ENCODE measurements around the gene NDUFV1.

NDUFV1 gene

GRCh38 chr11:67606492-67607295 lies at the start of gene NDUFV1:
TSS of gene NDUFV1 (plus strand) at chr11:67606936. CDS start at chr11:67607005, 69 bp downstream.
- Histone ChIP-seq H2AFZ (ENCODE audit: low read length) (peak within 1 kb of the TSS; percentile 89), H3K4me3 (ENCODE audit: low read length) (peak within 1 kb of the TSS; percentile 99), H3K4me2 (ENCODE audit: low read depth, low read length) (peak within 1 kb of the TSS; percentile 93), H3K9me2 (replicated peaks; ENCODE audit: insufficient read depth, low read length) (no peaks in the 10 kb centered on the region), H3K36me3 (replicated peaks; ENCODE audit: insufficient read depth, low read length) (no peaks in the 10 kb centered on the region; the same call in 1 of the 2 replicates), H3F3A (ENCODE audit: insufficient read depth, low read length) (peaks cover 6% of the 10 kb centered on the region; the same call in 1 of the 2 replicates), H3K79me2 (ENCODE audit: low read length) (peaks cover 32% of the 10 kb centered on the region), H3K9me3 (replicated peaks; ENCODE audit: insufficient read depth, low read length) (no peaks in the 10 kb centered on the region), H3K4me1 (ENCODE audit: low read length) (0 out of 2 replicates have a peak, but pooled peaks cover 2% of the 10 kb centered on the region), H3K27me3 (replicated peaks; ENCODE audit: insufficient read depth, low read length) (no peaks in the 10 kb centered on the region), H3K27ac (ENCODE audit: low read length) (peak within 1 kb of the TSS; percentile 54; the same call in 1 of the 2 replicates), H4K20me1 (ENCODE audit: insufficient read depth, low read length) (no peaks in the 10 kb centered on the region), H3K9ac (ENCODE audit: low read length) (peak within 1 kb of the TSS; percentile 98)
- DNase-seq, result peak; percentile 97
- TF ChIP-seq EZH2 (optimal IDR thresholded peaks at IDR 0.05; ENCODE audit: low read depth, low read length) (no peak), CTCF (IDR thresholded peaks at IDR 0.05; ENCODE audit: low read length) (peak; percentile 57)

GRCh38 chr11:67558084-67558772 lies 48.5 kb upstream of the NDUFV1 start:
- Histone ChIP-seq H3K4me1 (ENCODE audit: low read length) (no peaks in the 10 kb centered on the region), H3K9me3 (replicated peaks; ENCODE audit: insufficient read depth, low read length) (no peaks in the 10 kb centered on the region), H3K9ac (ENCODE audit: low read length) (no peak overlapping the region), H3K27ac (ENCODE audit: low read length) (no peak overlapping the region), H3K27me3 (replicated peaks; ENCODE audit: insufficient read depth, low read length) (peaks cover 53% of the 10 kb centered on the region), H3K9me2 (replicated peaks; ENCODE audit: insufficient read depth, low read length) (no peaks in the 10 kb centered on the region), H4K20me1 (ENCODE audit: insufficient read depth, low read length) (0 out of 2 replicates have a peak, but pooled peaks cover 2% of the 10 kb centered on the region), H3K36me3 (replicated peaks; ENCODE audit: insufficient read depth, low read length) (no peaks in the 10 kb centered on the region), H3K4me3 (ENCODE audit: low read length) (no peak overlapping the region), H3K79me2 (ENCODE audit: low read length) (no peaks in the 10 kb centered on the region), H3F3A (ENCODE audit: insufficient read depth, low read length) (0 out of 2 replicates have a peak, but pooled peaks cover 4% of the 10 kb centered on the region), H3K4me2 (ENCODE audit: low read depth, low read length) (no peak overlapping the region), H2AFZ (ENCODE audit: low read length) (no peak overlapping the region)
- no peak for DNase-seq
- no peak for TF ChIP-seq CTCF (IDR thresholded peaks at IDR 0.05; ENCODE audit: low read length)
- TF ChIP-seq EZH2 (optimal IDR thresholded peaks at IDR 0.05; ENCODE audit: low read depth, low read length), result no peak
- no peak for TF ChIP-seq EZH2phosphoT487 (IDR thresholded peaks at IDR 0.05; ENCODE audit: low read length)

- Histone ChIP-seq H3F3A (ENCODE audit: insufficient read depth, low read length) (0 out of 2 replicates have a peak, but pooled peaks cover 4% of the 10 kb centered on the region), H2AFZ (ENCODE audit: low read length) (no peak overlapping the region), H3K4me2 (ENCODE audit: low read depth, low read length) (peak overlapping the region; percentile 33), H3K79me2 (ENCODE audit: low read length) (no peaks in the 10 kb centered on the region), H3K4me1 (ENCODE audit: low read length) (no peaks in the 10 kb centered on the region), H3K27ac (ENCODE audit: low read length) (no peak overlapping the region), H3K9ac (ENCODE audit: low read length) (no peak overlapping the region), H3K4me3 (ENCODE audit: low read length) (peak overlapping the region; percentile 22), H4K20me1 (ENCODE audit: insufficient read depth, low read length) (0 out of 2 replicates have a peak, but pooled peaks cover 3% of the 10 kb centered on the region), H3K27me3 (replicated peaks; ENCODE audit: insufficient read depth, low read length) (peaks cover 91% of the 10 kb centered on the region), H3K9me2 (replicated peaks; ENCODE audit: insufficient read depth, low read length) (no peaks in the 10 kb centered on the region), H3K9me3 (replicated peaks; ENCODE audit: insufficient read depth, low read length) (no peaks in the 10 kb centered on the region), H3K36me3 (replicated peaks; ENCODE audit: insufficient read depth, low read length) (no peaks in the 10 kb centered on the region)
- TF ChIP-seq EZH2 (optimal IDR thresholded peaks at IDR 0.05; ENCODE audit: low read depth, low read length) (no peak), EZH2phosphoT487 (IDR thresholded peaks at IDR 0.05; ENCODE audit: low read length) (no peak), CTCF (IDR thresholded peaks at IDR 0.05; ENCODE audit: low read length) (no peak)
- no peak for DNase-seq
These were observed 44.6 kb upstream of the NDUFV1 start for GRCh38 chr11:67561971-67562619.

Measured in MM.1S (cell line).